ENCODE measurements around the gene FOXM1. TPM values are rescaled to one million over a fixed set of nuclear protein-coding genes. Genes with fewer than 3 reads are reported as not detected.

FOXM1 gene
- total RNA-seq, 1 donor from 2014 or later, result 0.52 TPM

DNA sequence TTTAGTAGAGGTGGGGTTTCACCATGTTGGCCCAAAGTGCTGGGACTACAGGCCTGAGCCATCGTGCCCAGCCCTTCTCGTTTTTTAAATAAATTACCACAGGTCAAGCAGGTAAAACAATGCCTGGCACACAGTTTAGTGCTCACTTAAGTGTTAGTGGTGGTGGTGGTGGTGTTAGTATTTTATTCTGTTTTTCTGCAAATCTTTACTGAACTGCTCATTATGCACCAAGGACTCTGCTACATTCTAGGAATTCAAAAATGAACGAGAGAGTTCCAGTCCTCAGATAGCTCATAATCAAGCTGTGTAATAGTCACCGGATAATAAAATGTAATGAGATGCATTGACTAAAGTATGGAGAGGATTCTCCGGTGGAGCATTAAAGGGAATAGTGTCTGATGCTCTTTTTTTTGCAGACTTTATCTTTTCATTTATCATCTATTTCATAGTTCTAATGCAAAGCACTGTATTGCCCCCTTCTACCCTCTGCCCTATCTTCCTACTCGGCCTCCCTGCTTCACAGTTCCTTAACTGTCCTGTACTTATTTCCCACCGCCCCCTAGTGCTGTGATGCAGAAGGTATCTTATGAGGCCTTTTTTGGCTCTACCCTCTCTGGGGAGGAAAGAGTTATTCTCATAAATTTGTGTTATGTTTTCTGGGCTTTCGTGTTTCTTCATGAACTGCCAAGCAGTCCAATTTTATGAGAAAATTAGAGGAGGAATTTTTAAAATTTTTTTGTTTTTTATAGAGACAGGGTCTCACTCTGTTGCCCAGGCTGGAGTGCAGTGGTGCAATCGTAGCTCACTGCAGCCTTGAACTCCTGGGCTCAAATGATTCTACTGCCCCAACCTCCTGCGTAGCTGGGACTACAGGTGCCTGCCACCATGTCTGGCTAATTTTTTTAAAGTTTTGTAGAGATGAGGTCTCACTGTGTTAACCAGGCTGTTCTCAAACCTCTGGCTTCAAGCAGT, 63.5 kb downstream of the FOXM1 start:
- no peaks in the 10 kb centered on the region for H3K9me3 ChIP-seq (ENCODE audit: control insufficient read depth in 3 of 3, low read length in 3 of 3)
- peak overlapping the region; percentile 83 for H3K27ac ChIP-seq (ENCODE audit: low read depth, low read length)
- H3K4me3 ChIP-seq (ENCODE audit: low read length in 3 of 3), result peak overlapping the region; percentile 86 to 100 (median 91)
- H3K9ac ChIP-seq (ENCODE audit: low read depth in 1 of 3, low read length in 3 of 3), result peak overlapping the region; percentile 73 to 100 (median 89)
- peaks cover 12 to 18% (median 12%) of the 10 kb centered on the region in 3 donors for H3K4me1 ChIP-seq (ENCODE audit: control insufficient read depth in 3 of 3, insufficient read depth in 3 of 3, low read length in 3 of 3)
- H3K36me3 ChIP-seq (ENCODE audit: control insufficient read depth in 3 of 3, insufficient read depth in 3 of 3, low read length in 3 of 3), result peaks cover 12 to 22% (median 16%) of the 10 kb centered on the region in 3 donors
- no peaks in the 10 kb centered on the region for H3K27me3 ChIP-seq (ENCODE audit: control insufficient read depth in 3 of 3, insufficient read depth in 3 of 3, low read length in 3 of 3)

DNA sequence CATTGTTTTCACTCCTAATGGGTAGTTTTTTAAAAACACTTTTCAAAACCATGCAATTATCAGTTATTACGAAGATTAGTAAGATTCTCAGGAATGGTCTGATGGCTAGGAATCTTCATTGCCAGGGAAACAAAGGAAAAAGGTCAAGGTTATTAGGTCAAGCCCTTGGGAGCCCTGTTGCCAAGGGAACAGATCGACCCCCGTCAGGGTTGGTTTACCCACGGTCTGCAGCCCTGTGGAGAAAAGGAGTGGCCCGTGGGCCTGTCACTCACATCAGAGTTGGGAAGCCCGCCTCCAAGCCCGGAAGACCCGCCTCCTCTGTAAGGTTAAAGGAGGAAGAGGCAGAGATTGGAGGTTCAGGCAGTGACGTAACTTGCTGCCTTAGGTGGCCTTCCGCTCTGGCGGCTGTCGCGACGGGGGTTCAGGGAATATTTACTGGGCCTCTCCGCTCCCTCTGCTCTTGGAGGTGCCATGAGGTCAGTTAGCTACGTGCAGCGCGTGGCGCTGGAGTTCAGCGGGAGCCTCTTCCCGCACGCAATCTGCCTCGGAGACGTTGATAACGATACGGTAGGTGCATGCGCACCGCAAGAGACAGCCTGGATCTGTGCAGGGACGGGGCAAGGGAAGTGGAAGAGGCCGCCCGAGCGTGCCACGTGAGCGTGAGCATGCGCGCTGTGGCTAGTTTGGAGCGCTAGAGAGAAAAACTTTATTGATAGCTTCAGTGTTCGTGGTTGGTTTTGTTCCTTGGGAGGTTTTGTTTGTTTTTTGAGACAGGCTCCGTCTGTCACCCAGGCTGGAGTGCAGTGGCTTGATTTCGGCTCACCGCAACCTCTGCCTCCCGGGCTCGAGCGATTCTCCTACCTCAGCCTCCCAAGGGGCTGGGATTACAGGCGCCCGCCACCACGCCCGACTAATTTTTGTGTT, 64.4 kb downstream of the FOXM1 start, which contains the start of gene ITFG2:
TSS of gene ITFG2 (plus strand) at position 379 of the 924 bp plus-strand sequence. CDS start at position 472, 93 bp downstream.
- H3K4me1 ChIP-seq (ENCODE audit: control insufficient read depth in 3 of 3, insufficient read depth in 3 of 3, low read length in 3 of 3), result peaks cover 12 to 18% (median 12%) of the 10 kb centered on the region in 3 donors
- H3K9me3 ChIP-seq (ENCODE audit: control insufficient read depth in 3 of 3, low read length in 3 of 3), result no peaks in the 10 kb centered on the region
- H3K9ac ChIP-seq (ENCODE audit: low read depth in 1 of 3, low read length in 3 of 3), result peak within 1 kb of the TSS; percentile 73 to 100 (median 89)
- peak within 1 kb of the TSS; percentile 83 for H3K27ac ChIP-seq (ENCODE audit: low read depth, low read length)
- peak within 1 kb of the TSS; percentile 86 to 100 (median 91) for H3K4me3 ChIP-seq (ENCODE audit: low read length in 3 of 3)
- H3K27me3 ChIP-seq (ENCODE audit: control insufficient read depth in 3 of 3, insufficient read depth in 3 of 3, low read length in 3 of 3), result no peaks in the 10 kb centered on the region
- peaks cover 5 to 13% (median 8%) of the 10 kb centered on the region in 3 donors for H3K36me3 ChIP-seq (ENCODE audit: control insufficient read depth in 3 of 3, insufficient read depth in 3 of 3, low read length in 3 of 3)

DNA sequence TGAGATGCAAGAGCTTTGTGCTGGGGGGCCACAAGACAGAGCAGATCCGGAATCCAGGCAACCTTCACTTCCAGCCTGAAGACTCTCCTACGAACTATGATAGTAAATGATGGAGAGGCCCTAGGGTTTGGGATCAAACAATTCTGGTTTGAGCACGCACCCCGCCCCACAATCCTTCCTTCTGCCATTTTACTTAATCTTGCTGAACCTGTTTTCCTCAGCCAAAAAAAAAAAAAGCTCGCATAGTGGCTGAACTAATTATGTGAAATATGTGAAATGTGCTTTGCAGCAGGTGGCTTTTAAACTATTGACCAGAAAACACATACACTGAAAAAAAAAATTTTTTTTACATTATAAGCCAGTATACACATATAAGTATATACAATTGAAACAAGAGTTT, 65.2 kb downstream of the FOXM1 start:
- Histone ChIP-seq H3K36me3 (ENCODE audit: control insufficient read depth in 3 of 3, insufficient read depth in 3 of 3, low read length in 3 of 3) (peaks cover 3 to 8% (median 7%) of the 10 kb centered on the region in 3 donors), H3K27me3 (ENCODE audit: control insufficient read depth in 3 of 3, insufficient read depth in 3 of 3, low read length in 3 of 3) (no peaks in the 10 kb centered on the region), H3K27ac (ENCODE audit: low read depth, low read length) (peak overlapping the region; percentile 83), H3K4me3 (ENCODE audit: low read length in 3 of 3) (peak overlapping the region; percentile 86 to 100 (median 91)), H3K4me1 (ENCODE audit: control insufficient read depth in 3 of 3, insufficient read depth in 3 of 3, low read length in 3 of 3) (peaks cover 12 to 18% (median 12%) of the 10 kb centered on the region in 3 donors), H3K9me3 (ENCODE audit: control insufficient read depth in 3 of 3, low read length in 3 of 3) (no peaks in the 10 kb centered on the region), H3K9ac (ENCODE audit: low read depth in 1 of 3, low read length in 3 of 3) (peak overlapping the region; percentile 47 to 100 (median 83))

Other genes with a start within 250 kb of the FOXM1 start
- gene FKBP4, start 82.2 kb downstream of the FOXM1 start, total RNA-seq, result 27.1 TPM
- 18.8 TPM for gene ITFG2, start 64.5 kb downstream of the FOXM1 start, total RNA-seq
- gene NRIP2, start 42.1 kb downstream of the FOXM1 start, total RNA-seq, result 1.0 TPM
- not detected for gene TEX52, start 20.1 kb downstream of the FOXM1 start, total RNA-seq
- gene RHNO1, start within 50 bp of the FOXM1 start, total RNA-seq, result 10.4 TPM
- 23.5 TPM for gene TULP3, start 13.7 kb upstream of the FOXM1 start, total RNA-seq
- gene TEAD4, start 82.2 kb upstream of the FOXM1 start, total RNA-seq, result 30.3 TPM
- gene TSPAN9, start 200.2 kb upstream of the FOXM1 start, total RNA-seq, result 66.3 TPM